Endodermal cell (in vitro differentiated cells): Measurements from ENCODE around the gene TECPR1. TPM values are rescaled to one million over a fixed set of nuclear protein-coding genes. Genes with fewer than 3 reads are reported as not detected.

Source experiments
- DNase-seq: peaks from one replicate; pipeline ENCODE4 v3.0.0-alpha.2; 2017
- H3K27ac ChIP-seq: 2 replicates; pipeline ENCODE4 v1.5.1; 2013; ENCODE audit warnings: mild to moderate bottlenecking, low read depth, low read length, moderate library complexity
- H3K27me3 ChIP-seq: 2 replicates; pipeline ENCODE4 v1.6.1; 2013; ENCODE audit warnings: mild to moderate bottlenecking, low read length, moderate library complexity; ENCODE audit not compliant: insufficient read depth, control insufficient read depth, poor library complexity, severe bottlenecking
- H3K36me3 ChIP-seq: 2 replicates; pipeline ENCODE4 v1.7.0; 2013; ENCODE audit warnings: mild to moderate bottlenecking, low read length, moderate library complexity; ENCODE audit not compliant: control insufficient read depth, insufficient read depth
- H3K4me1 ChIP-seq: one replicate; pipeline ENCODE4 v1.7.0; 2013; ENCODE audit warnings: low read length; ENCODE audit not compliant: control insufficient read depth, insufficient read depth
- H3K4me3 ChIP-seq: 2 replicates; pipeline ENCODE4 v1.5.1; 2013; ENCODE audit warnings: mild to moderate bottlenecking, low read length, moderate library complexity
- H3K9ac ChIP-seq: 2 replicates; pipeline ENCODE4 v1.6.1; 2013; ENCODE audit warnings: mild to moderate bottlenecking, low read length, moderate library complexity; ENCODE audit not compliant: poor library complexity, severe bottlenecking; ENCODE audit errors: extremely low read depth
- H3K9me3 ChIP-seq: 2 replicates; pipeline ENCODE4 v1.6.1; 2013; ENCODE audit warnings: mild to moderate bottlenecking, low read length, moderate library complexity; ENCODE audit not compliant: control insufficient read depth
- H3K27ac Mint-ChIP-seq: 2 replicates; pipeline ENCODE4 v1.8.0; 2020; ENCODE audit warnings: mixed read lengths
- H3K27me3 Mint-ChIP-seq: 2 replicates; pipeline ENCODE4 v1.8.0; 2021; ENCODE audit warnings: mild to moderate bottlenecking, mixed read lengths; ENCODE audit not compliant: insufficient read depth
- H3K36me3 Mint-ChIP-seq: 2 replicates; pipeline ENCODE4 v1.8.0; 2020; ENCODE audit warnings: low read depth, mixed read lengths
- H3K4me1 Mint-ChIP-seq: 2 replicates; pipeline ENCODE4 v1.8.0; 2020; ENCODE audit warnings: mixed read lengths
- H3K4me3 Mint-ChIP-seq: 2 replicates; pipeline ENCODE4 v1.8.0; 2020; ENCODE audit warnings: mild to moderate bottlenecking, moderate library complexity, mixed read lengths
- H3K9me3 Mint-ChIP-seq: 2 replicates; pipeline ENCODE4 v1.8.0; 2020; ENCODE audit warnings: mild to moderate bottlenecking, mixed read lengths
- CTCF ChIP-seq: fragments of 200-600 bp; sonication (generic); conservative IDR thresholded peaks from 2 replicates; pipeline ENCODE4 v1.5.0; 2021; ENCODE audit warnings: antibody characterized with exemption, mild to moderate bottlenecking
- WGBS, 2 experiments: methylation state at CpG; one replicate each; pipeline versions ENCODE4 v1.1.5 to v1.1.7; 2013; ENCODE audit warnings: missing lambda C conversion rate in 2 of 2, mixed read lengths in 1 of 2; ENCODE audit not compliant: insufficient coverage in 1 of 2, insufficient read length in 1 of 2; 5-methylcytosine and 5-hydroxymethylcytosine counted together
- total RNA-seq, 2 donors: library from RNA; stranded (reverse); fragmentation: NEBNext Ultra II Directional in 1 of 2; extraction: Animal tissue kit (Norgen Biotek cat#: 25700) in 1 of 2; gene quantifications; 2 replicates in 1 of 2; 3 replicates in 1 of 2; pipeline ENCODE4 v1.2.1, GENCODE V29; 2021

Gene TECPR1
- total RNA-seq, 2 donors from 2014 or later, result 27.2 to 32.0 TPM

- Mint-ChIP-seq H3K4me1 (no peaks in the 10 kb centered on the region), H3K4me3 (no peak overlapping the region), H3K9me3 (no peaks in the 10 kb centered on the region), H3K27ac (no peak overlapping the region), H3K27me3 (no peaks in the 10 kb centered on the region), H3K36me3 (peaks cover 25% of the 10 kb centered on the region)
- Histone ChIP-seq H3K4me3 (no peak overlapping the region), H3K27ac (no peak overlapping the region), H3K36me3 (no peaks in the 10 kb centered on the region), H3K27me3 (no peaks in the 10 kb centered on the region), H3K9ac (no peak overlapping the region), H3K4me1 (no peaks in the 10 kb centered on the region), H3K9me3 (no peaks in the 10 kb centered on the region)
- no peak for TF ChIP-seq CTCF
- 92 to 100% methylated on average over 2 to 4 of the region's 4 CpGs for WGBS, 2 experiments
- DNase-seq, result no peak
Observed at GRCh38 chr7:98238076-98238475, 14.0 kb downstream of the TECPR1 start.

DNA sequence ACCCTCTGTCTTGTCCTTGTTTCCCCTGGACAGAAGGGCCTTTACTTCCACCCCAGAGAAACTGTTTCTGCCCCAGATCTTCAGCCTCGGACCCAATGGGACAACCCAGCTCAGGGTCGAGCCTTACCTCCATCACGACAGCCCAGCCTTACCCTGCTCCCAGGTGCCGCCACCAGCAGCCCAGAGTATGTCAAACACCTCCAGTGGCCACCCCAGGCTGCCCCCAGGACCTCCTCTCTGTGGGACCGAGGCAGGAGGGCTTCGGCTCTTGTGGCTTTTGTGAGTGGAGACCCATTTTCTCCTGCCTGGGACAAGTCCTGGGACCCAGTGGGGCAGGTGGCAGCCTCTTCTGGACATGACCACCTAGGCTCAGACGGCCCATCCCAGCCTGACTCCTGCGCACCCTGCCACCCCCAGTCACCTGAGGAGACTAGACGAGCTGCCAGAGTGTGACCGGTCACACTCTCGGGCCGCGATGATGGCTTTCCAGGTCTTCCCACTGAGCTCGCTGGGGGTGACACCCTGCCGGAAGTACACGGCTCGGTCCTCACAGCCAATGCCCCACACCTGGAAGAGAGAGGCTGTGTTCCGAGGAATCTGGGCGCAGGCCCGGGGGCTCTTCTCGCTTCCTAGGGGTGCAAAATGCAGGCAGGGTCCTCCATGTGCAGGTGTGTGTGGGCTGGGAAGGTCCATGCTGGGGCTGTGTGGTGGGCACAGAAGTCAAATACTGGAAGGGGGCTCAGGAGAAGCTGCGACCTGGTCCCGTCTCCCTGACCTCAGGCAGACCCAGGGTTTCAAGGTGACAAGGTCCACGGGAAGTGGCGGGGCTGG is 15.5 kb downstream of the TECPR1 start:
- Mint-ChIP-seq H3K9me3 (no peaks in the 10 kb centered on the region), H3K4me3 (no peak overlapping the region), H3K4me1 (no peaks in the 10 kb centered on the region), H3K36me3 (peaks cover 25% of the 10 kb centered on the region), H3K27me3 (no peaks in the 10 kb centered on the region), H3K27ac (no peak overlapping the region)
- Histone ChIP-seq H3K4me1 (no peaks in the 10 kb centered on the region), H3K9me3 (no peaks in the 10 kb centered on the region), H3K9ac (no peak overlapping the region), H3K36me3 (no peaks in the 10 kb centered on the region), H3K4me3 (no peak overlapping the region), H3K27me3 (no peaks in the 10 kb centered on the region), H3K27ac (no peak overlapping the region)
- WGBS, 2 experiments, result 91 to 95% methylated on average over 10 to 25 of the region's 25 CpGs
- no peak for DNase-seq
- no peak for TF ChIP-seq CTCF

GRCh38 chr7:98235901-98236300 is 16.1 kb downstream of the TECPR1 start:
- H3K4me3 ChIP-seq, result no peak overlapping the region
- no peak for TF ChIP-seq CTCF
- no peak overlapping the region for H3K9ac ChIP-seq
- Mint-ChIP-seq H3K9me3 (no peaks in the 10 kb centered on the region), H3K4me1 (no peaks in the 10 kb centered on the region), H3K27me3 (no peaks in the 10 kb centered on the region), H3K27ac (no peak overlapping the region), H3K4me3 (no peak overlapping the region), H3K36me3 (peaks cover 22% of the 10 kb centered on the region)
- H3K4me1 ChIP-seq, result no peaks in the 10 kb centered on the region
- H3K27ac ChIP-seq, result no peak overlapping the region
- 95 to 96% methylated on average over 8 to 11 of the region's 11 CpGs for WGBS, 2 experiments
- DNase-seq, result no peak
- H3K9me3 ChIP-seq, result no peaks in the 10 kb centered on the region
- H3K27me3 ChIP-seq, result no peaks in the 10 kb centered on the region
- no peaks in the 10 kb centered on the region for H3K36me3 ChIP-seq
